Mesothelial cell of epicardium (in vitro differentiated cells): Measurements from ENCODE around the gene FIBCD1. TPM values are rescaled to one million over a fixed set of nuclear protein-coding genes. Genes with fewer than 3 reads are reported as not detected.

ENCODE experiments used
- DNase-seq, 2 experiments: peaks; one replicate each; pipeline ENCODE4 v3.0.0; 2021; ENCODE audit warnings: low spot score in 2 of 2; ENCODE audit not compliant: unreplicated experiment in 2 of 2
- H3K27ac Mint-ChIP-seq: 2 replicates; pipeline ENCODE4 v1.8.0; 2021; ENCODE audit warnings: mixed read lengths
- H3K27me3 Mint-ChIP-seq: 2 replicates; pipeline ENCODE4 v1.8.0; 2021; ENCODE audit warnings: low read depth, mixed read lengths
- H3K36me3 Mint-ChIP-seq: 2 replicates; pipeline ENCODE4 v1.8.0; 2021; ENCODE audit warnings: mixed read lengths
- H3K4me1 Mint-ChIP-seq: 2 replicates; pipeline ENCODE4 v1.8.0; 2021; ENCODE audit warnings: mixed read lengths
- H3K4me3 Mint-ChIP-seq: 2 replicates; pipeline ENCODE4 v1.8.0; 2021; ENCODE audit warnings: mild to moderate bottlenecking, moderate library complexity, mixed read lengths
- H3K9me3 Mint-ChIP-seq: 2 replicates; pipeline ENCODE4 v1.8.0; 2021; ENCODE audit warnings: mixed read lengths
- total RNA-seq: library from RNA; stranded (reverse); gene quantifications from 3 replicates; pipeline ENCODE4 v1.2.1, GENCODE V29; 2021
- TF ChIP-seq, protein P1 (sequence below): fragments of 200-600 bp; sonication (generic); IDR thresholded peaks from one replicate; pipeline ENCODE4 v1.5.0; 2021; ENCODE audit warnings: antibody characterized with exemption; ENCODE audit not compliant: unreplicated experiment

The FIBCD1 gene
- total RNA-seq, 1 donor from 2014 or later, result 2.2 TPM

DNA sequence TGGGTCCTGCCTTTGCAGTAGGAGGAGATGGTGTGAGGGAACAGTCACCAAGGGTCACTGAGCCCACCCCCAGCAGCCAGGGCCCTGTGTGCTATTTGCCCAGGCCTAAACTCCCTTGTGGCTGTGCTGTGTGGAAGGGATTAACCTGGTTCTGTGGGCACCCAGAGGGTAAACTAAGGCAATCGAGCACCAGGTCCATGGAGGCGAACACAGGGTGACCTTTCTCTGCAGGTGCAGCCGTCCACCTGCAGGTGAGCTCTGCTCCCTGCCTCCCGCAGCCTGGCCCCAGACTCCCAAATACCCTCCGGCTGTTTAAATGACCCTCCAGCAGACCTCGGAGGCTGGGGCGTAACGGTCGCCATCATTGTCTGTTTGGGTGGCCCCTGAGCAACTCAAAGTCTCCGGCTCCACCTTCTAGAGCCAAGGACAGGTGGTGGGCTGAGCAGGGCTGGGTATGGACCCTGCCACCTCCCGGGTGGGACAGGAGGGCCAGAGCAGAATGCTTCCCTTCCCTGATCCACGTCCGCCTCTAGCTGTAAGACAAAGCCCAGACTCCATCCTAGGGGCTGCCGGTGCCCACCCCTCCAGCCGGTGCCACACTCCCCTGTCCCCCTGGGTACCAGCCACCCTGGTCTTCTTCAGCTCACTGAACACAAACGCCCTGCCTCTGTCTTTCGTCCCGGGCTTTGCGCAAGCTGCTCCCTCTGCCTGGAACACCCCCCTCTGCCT lies 34.1 kb upstream of the FIBCD1 start:
- Mint-ChIP-seq H3K27ac (no peak overlapping the region), H3K9me3 (no peaks in the 10 kb centered on the region), H3K27me3 (peaks cover 15% of the 10 kb centered on the region), H3K4me1 (no peaks in the 10 kb centered on the region), H3K4me3 (no peak overlapping the region), H3K36me3 (no peaks in the 10 kb centered on the region)
- TF ChIP-seq, protein P1, sequence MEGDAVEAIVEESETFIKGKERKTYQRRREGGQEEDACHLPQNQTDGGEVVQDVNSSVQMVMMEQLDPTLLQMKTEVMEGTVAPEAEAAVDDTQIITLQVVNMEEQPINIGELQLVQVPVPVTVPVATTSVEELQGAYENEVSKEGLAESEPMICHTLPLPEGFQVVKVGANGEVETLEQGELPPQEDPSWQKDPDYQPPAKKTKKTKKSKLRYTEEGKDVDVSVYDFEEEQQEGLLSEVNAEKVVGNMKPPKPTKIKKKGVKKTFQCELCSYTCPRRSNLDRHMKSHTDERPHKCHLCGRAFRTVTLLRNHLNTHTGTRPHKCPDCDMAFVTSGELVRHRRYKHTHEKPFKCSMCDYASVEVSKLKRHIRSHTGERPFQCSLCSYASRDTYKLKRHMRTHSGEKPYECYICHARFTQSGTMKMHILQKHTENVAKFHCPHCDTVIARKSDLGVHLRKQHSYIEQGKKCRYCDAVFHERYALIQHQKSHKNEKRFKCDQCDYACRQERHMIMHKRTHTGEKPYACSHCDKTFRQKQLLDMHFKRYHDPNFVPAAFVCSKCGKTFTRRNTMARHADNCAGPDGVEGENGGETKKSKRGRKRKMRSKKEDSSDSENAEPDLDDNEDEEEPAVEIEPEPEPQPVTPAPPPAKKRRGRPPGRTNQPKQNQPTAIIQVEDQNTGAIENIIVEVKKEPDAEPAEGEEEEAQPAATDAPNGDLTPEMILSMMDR, result no peak
- no peak for DNase-seq

DNA sequence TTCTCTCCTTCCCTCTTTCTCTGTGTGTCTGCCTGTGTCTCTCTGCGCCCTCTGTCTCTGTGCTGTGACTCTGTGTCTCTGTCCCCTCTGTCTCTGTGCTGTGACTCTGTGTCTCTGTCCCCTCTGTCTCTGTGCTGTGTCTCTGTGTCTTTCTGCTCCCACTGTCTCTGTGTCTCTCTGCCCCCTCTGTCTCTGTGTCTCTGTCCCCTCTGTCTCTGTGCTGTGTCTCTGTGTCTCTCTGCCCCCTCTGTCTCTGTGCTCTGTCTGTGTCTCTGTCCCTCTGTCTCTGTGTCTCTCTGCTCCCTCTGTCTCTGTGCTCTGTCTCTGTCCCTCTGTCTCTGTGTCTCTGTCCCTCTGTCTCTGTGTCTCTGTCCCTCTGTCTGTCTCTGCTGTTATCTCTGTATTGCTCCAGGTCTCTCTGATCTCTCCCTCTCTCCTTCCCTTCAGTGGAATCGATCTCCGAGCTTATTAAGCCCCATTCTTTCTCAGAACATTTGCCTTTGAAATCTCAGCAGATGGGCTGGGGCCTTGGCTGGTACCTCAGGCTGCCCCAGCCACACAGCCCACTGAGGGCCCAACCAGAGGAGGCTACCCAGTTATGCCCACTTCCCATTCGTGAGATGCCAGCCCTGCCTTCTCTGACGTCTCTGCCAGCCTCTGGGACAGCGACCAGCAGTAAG lies 33.4 kb upstream of the FIBCD1 start:
- TF ChIP-seq, protein P1, result no peak
- Mint-ChIP-seq H3K27ac (no peak overlapping the region), H3K4me3 (no peak overlapping the region), H3K36me3 (no peaks in the 10 kb centered on the region), H3K27me3 (peaks cover 15% of the 10 kb centered on the region), H3K4me1 (no peaks in the 10 kb centered on the region), H3K9me3 (no peaks in the 10 kb centered on the region)
- no peak for DNase-seq

DNA sequence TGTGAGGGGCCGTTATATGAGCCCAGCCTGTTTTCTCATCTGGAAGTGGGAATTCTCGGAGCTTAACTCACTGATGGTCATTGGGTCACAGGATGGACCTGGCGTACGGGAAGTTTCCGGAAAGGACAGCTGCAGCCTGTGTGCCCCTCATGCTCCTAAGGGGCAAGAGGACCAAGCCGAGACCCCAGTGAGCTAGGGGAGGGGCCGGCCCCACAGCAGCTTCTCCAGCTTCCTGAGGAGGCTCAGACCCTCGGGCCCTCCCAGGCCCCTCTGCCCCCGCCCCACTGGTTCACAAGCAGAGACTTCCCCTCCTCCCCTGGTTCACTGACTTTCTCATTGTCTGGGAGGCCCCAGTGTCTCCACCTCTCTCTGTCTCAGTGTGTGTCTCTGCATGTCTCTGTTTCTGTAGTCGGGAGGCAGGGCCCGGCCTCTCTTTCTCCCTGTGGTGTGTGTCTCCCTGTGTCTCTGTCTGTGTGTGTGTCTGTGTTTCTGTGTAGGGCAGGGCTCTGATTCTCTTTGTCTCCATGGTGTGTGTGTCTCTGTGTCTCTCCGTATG lies 32.3 kb upstream of the FIBCD1 start:
- Mint-ChIP-seq H3K4me1 (no peaks in the 10 kb centered on the region), H3K27me3 (peaks cover 15% of the 10 kb centered on the region), H3K27ac (no peak overlapping the region), H3K36me3 (no peaks in the 10 kb centered on the region), H3K9me3 (no peaks in the 10 kb centered on the region), H3K4me3 (no peak overlapping the region)
- TF ChIP-seq, protein P1, result no peak
- no peak for DNase-seq

GRCh38 chr9:130970855-130971254 lies 31.8 kb upstream of the FIBCD1 start:
- Mint-ChIP-seq H3K36me3 (no peaks in the 10 kb centered on the region), H3K4me3 (no peak overlapping the region), H3K27me3 (peaks cover 15% of the 10 kb centered on the region), H3K27ac (no peak overlapping the region), H3K4me1 (no peaks in the 10 kb centered on the region), H3K9me3 (no peaks in the 10 kb centered on the region)
- TF ChIP-seq, protein P1, result no peak
- DNase-seq, result no peak

- no peak for DNase-seq
- Mint-ChIP-seq H3K4me3 (no peak overlapping the region), H3K9me3 (peaks cover 5% of the 10 kb centered on the region), H3K36me3 (no peaks in the 10 kb centered on the region), H3K27ac (no peak overlapping the region), H3K27me3 (peaks cover 15% of the 10 kb centered on the region), H3K4me1 (no peaks in the 10 kb centered on the region)
- TF ChIP-seq, protein P1, result no peak
Observed at GRCh38 chr9:130970052-130970451, 31.0 kb upstream of the FIBCD1 start.
